Right lobe of liver (tissue), 4 donors: ENCODE measurements around the gene SRSF3.

Source experiments
- POLR2A ChIP-seq: fragments of 450-650 bp; IDR thresholded peaks from one replicate; pipeline ENCODE4 v1.6.1; 2017; ENCODE audit warnings: antibody characterized with exemption, mild to moderate bottlenecking
- TF ChIP-seq, protein P1 (sequence below), 4 donors: fragments of 200-600 bp in 3 of 4; fragments of 450-650 bp in 1 of 4; IDR thresholded peaks; one replicate each; pipeline versions ENCODE4 v1.5.1 to v1.8.0; 2016 to 2022; ENCODE audit warnings: antibody characterized with exemption in 4 of 4, mild to moderate bottlenecking in 2 of 4
- donor health status: DM: no; HTN: no; CAD: no.
- donor health status: DM: no; HTN: no; CAD: no.
- donor health status: DM: no; HTN: yes; CAD: no.

DNA sequence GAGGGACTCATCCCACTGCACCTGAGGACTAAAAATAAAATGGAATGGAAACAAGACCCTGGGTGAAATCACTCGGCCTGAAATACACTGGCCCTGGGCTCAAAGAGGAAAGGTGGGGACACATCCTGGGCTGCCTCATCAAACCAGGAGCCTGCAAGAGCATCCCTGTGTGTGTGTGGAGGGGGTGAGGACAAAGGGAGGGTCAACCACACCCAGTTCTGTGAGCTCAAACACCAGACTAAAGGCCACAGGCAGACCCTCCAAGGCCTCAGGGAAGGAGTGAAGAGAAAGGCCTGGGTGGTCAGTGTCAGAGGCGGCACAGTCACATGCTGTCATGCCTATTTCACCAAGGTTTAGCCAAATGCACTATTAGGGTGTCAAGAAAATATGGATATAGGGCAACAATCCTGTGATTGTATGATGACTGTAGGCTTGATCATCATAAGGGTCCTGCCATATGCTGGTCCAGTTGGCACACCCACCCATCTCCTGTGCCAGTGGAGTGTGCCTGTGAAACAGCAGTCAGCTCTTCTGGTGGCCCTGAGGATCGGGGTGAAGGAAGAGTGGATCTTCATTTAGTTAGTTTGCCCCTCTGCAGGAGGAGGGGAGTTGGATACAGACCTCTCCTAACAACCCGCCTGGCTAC, 28.9 kb downstream of the SRSF3 start:
- TF ChIP-seq POLR2A: no peak
- TF ChIP-seq, protein P1, sequence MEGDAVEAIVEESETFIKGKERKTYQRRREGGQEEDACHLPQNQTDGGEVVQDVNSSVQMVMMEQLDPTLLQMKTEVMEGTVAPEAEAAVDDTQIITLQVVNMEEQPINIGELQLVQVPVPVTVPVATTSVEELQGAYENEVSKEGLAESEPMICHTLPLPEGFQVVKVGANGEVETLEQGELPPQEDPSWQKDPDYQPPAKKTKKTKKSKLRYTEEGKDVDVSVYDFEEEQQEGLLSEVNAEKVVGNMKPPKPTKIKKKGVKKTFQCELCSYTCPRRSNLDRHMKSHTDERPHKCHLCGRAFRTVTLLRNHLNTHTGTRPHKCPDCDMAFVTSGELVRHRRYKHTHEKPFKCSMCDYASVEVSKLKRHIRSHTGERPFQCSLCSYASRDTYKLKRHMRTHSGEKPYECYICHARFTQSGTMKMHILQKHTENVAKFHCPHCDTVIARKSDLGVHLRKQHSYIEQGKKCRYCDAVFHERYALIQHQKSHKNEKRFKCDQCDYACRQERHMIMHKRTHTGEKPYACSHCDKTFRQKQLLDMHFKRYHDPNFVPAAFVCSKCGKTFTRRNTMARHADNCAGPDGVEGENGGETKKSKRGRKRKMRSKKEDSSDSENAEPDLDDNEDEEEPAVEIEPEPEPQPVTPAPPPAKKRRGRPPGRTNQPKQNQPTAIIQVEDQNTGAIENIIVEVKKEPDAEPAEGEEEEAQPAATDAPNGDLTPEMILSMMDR (IDR thresholded peaks at IDR 0.05): no peak
